Dermis blood vessel endothelial cell (primary cell): ENCODE results near the gene MYG1. TPM values are rescaled to one million over a fixed set of nuclear protein-coding genes. Genes with fewer than 3 reads are reported as not detected.
"Not testable (repeated sequence)": the region's sequence is repeated elsewhere in the genome, so short reads cannot be mapped to it uniquely, and the experiment has no call there.

Experiments
- DNase-seq: peaks from one replicate; pipeline ENCODE4 v3.0.0; 2010
- total RNA-seq: library from RNA; depleted of rRNA; stranded (reverse); fragments of >200 nt; gene quantifications from 2 replicates; pipeline ENCODE4 v1.2.3, GENCODE V29; 2014

MYG1 gene
- total RNA-seq, 1 donor from 2014 or later = 43.1 TPM

- DNase-seq = peak; percentile 83
Observed at GRCh38 chr12:53287741-53288216, 11.7 kb upstream of the MYG1 start.

GRCh38 chr12:53288322-53288721 is 11.2 kb upstream of the MYG1 start:
- no peak for DNase-seq

- peak; percentile 52 for DNase-seq
Observed at GRCh38 chr12:53289891-53290290, 9.6 kb upstream of the MYG1 start.

GRCh38 chr12:53290661-53291060 is 8.8 kb upstream of the MYG1 start:
- no peak for DNase-seq

- DNase-seq = no peak
Observed at GRCh38 chr12:53292426-53292825, 7.1 kb upstream of the MYG1 start.

- peak; percentile 96 for DNase-seq
Observed at GRCh38 chr12:53295070-53295890, 4.2 kb upstream of the MYG1 start, which contains the start of gene PFDN5. Gene PFDN5 (plus strand): TSS chr12:53295542. CDS start chr12:53295568, 26 bp downstream.

GRCh38 chr12:53295891-53296219 is 3.6 kb upstream of the MYG1 start:
- DNase-seq = no peak

- not testable (repeated sequence) for DNase-seq
Observed at GRCh38 chr12:53297106-53297505, 2.4 kb upstream of the MYG1 start.

GRCh38 chr12:53298164-53298563 is 1.3 kb upstream of the MYG1 start:
- DNase-seq = no peak

GRCh38 chr12:53299101-53299453 is 418 bp upstream of the MYG1 start:
- DNase-seq = peak; percentile 71

GRCh38 chr12:53300187-53300586 is 692 bp downstream of the MYG1 start:
- DNase-seq = peak; percentile 26

- DNase-seq = no peak
Observed at GRCh38 chr12:53302903-53303302, 3.4 kb downstream of the MYG1 start.

GRCh38 chr12:53306826-53307225 is 7.3 kb downstream of the MYG1 start:
- DNase-seq = no peak

GRCh38 chr12:53308276-53308675 is 8.8 kb downstream of the MYG1 start:
- DNase-seq = no peak

GRCh38 chr12:53313996-53314395 is 14.5 kb downstream of the MYG1 start:
- no peak for DNase-seq

GRCh38 chr12:53320352-53321195 is 21.1 kb downstream of the MYG1 start:
- DNase-seq = peak; percentile 15

- peak; percentile 24 for DNase-seq
Observed at GRCh38 chr12:53324113-53324778, 24.8 kb downstream of the MYG1 start.

GRCh38 chr12:53324779-53325510 is 25.4 kb downstream of the MYG1 start:
- DNase-seq = peak; percentile 92

GRCh38 chr12:53325511-53326061 is 26.1 kb downstream of the MYG1 start:
- DNase-seq = peak; percentile 44

GRCh38 chr12:53326460-53327185 is 27.1 kb downstream of the MYG1 start:
- DNase-seq = no peak

- peak; percentile 43 for DNase-seq
Observed at GRCh38 chr12:53327435-53328042, 28.0 kb downstream of the MYG1 start.
